KMS-11 (cell line): ENCODE results near the gene CD1E.

Experiments used
- H2AFZ ChIP-seq: fragments of 200-600 bp; sonication (generic); 2 replicates; pipeline ENCODE4 v1.6.1; 2016; ENCODE audit warnings: antibody characterized with exemption, mixed run types, low read depth
- H3K27ac ChIP-seq: fragments of 200-600 bp; sonication (generic); 2 replicates; pipeline ENCODE4 v1.6.1; 2016; ENCODE audit warnings: mild to moderate bottlenecking, mixed run types
- H3K27me3 ChIP-seq: fragments of 200-600 bp; sonication (generic); 2 replicates; pipeline ENCODE4 v1.6.1; 2017; ENCODE audit warnings: mild to moderate bottlenecking, low read depth, mixed run types, moderate library complexity; ENCODE audit not compliant: insufficient read depth
- H3K36me3 ChIP-seq: fragments of 200-600 bp; sonication (generic); 2 replicates; pipeline ENCODE4 v1.6.1; 2017; ENCODE audit warnings: mild to moderate bottlenecking, mixed run types; ENCODE audit not compliant: insufficient read depth
- H3K4me1 ChIP-seq: fragments of 200-600 bp; sonication (generic); 2 replicates; pipeline ENCODE4 v1.6.1; 2016; ENCODE audit warnings: mild to moderate bottlenecking, low read depth, mixed run types; ENCODE audit not compliant: poor library complexity, severe bottlenecking
- H3K4me2 ChIP-seq: fragments of 200-600 bp; sonication (generic); 2 replicates; pipeline ENCODE4 v1.7.0; 2016; ENCODE audit warnings: mild to moderate bottlenecking, mixed run types
- H3K4me3 ChIP-seq: fragments of 200-600 bp; sonication (generic); IDR thresholded peaks from 2 replicates; pipeline ENCODE4 v1.6.1; 2017; ENCODE audit warnings: low read depth, low read length, mixed read lengths; ENCODE audit not compliant: insufficient read depth
- H3K79me2 ChIP-seq: fragments of 200-600 bp; sonication (generic); 2 replicates; pipeline ENCODE4 v1.6.1; 2016; ENCODE audit warnings: low read depth, mixed run types; ENCODE audit not compliant: insufficient read depth
- H3K9ac ChIP-seq: fragments of 200-600 bp; sonication (generic); 2 replicates; pipeline ENCODE4 v1.6.1; 2016; ENCODE audit warnings: mild to moderate bottlenecking, mixed run types
- H4K20me1 ChIP-seq: fragments of 200-600 bp; sonication (generic); 2 replicates; pipeline ENCODE4 v1.6.1; 2016; ENCODE audit warnings: mild to moderate bottlenecking, mixed run types; ENCODE audit not compliant: insufficient read depth
- CTCF ChIP-seq: fragments of 200-600 bp; sonication (generic); conservative IDR thresholded peaks from 2 replicates; pipeline ENCODE4 v1.6.1; 2017; ENCODE audit warnings: low read depth, mild to moderate bottlenecking, antibody characterized with exemption, low read length, moderate library complexity, mixed read lengths

The CD1E gene

GRCh38 chr1:158353303-158354075 lies at the start of gene CD1E:
Gene CD1E, plus strand, starts transcription at chr1:158353894. Its CDS starts 95 bp downstream, at chr1:158353989.
- H3K36me3 ChIP-seq, result no peaks in the 10 kb centered on the region
- no peaks in the 10 kb centered on the region for H3K4me1 ChIP-seq
- H3K27me3 ChIP-seq, result no peaks in the 10 kb centered on the region
- H3K27ac ChIP-seq, result no peak within 1 kb of the TSS
- H3K4me3 ChIP-seq, result no peak within 1 kb of the TSS
- H3K9ac ChIP-seq, result no peak within 1 kb of the TSS
- no peak within 1 kb of the TSS for H2AFZ ChIP-seq
- no peak for TF ChIP-seq CTCF
- H3K4me2 ChIP-seq, result no peak within 1 kb of the TSS
- H4K20me1 ChIP-seq, result no peaks in the 10 kb centered on the region
- H3K79me2 ChIP-seq, result no peaks in the 10 kb centered on the region

GRCh38 chr1:158310623-158311022 lies 43.1 kb upstream of the CD1E start:
- H2AFZ ChIP-seq, result no peak overlapping the region
- no peaks in the 10 kb centered on the region for H3K27me3 ChIP-seq
- no peaks in the 10 kb centered on the region for H4K20me1 ChIP-seq
- H3K4me3 ChIP-seq, result no peak overlapping the region
- H3K4me2 ChIP-seq, result no peak overlapping the region
- H3K79me2 ChIP-seq, result no peaks in the 10 kb centered on the region
- no peaks in the 10 kb centered on the region for H3K4me1 ChIP-seq
- no peaks in the 10 kb centered on the region for H3K36me3 ChIP-seq
- H3K9ac ChIP-seq, result no peak overlapping the region
- TF ChIP-seq CTCF, result no peak
- H3K27ac ChIP-seq, result no peak overlapping the region

- no peak overlapping the region for H3K4me2 ChIP-seq
Measured at GRCh38 chr1:158311066-158311465, 42.6 kb upstream of the CD1E start.

GRCh38 chr1:158323866-158324265 lies 29.8 kb upstream of the CD1E start:
- H3K4me2 ChIP-seq, result no peak overlapping the region
- no peak overlapping the region for H3K9ac ChIP-seq
- no peaks in the 10 kb centered on the region for H3K36me3 ChIP-seq
- no peak overlapping the region for H3K4me3 ChIP-seq
- H3K4me1 ChIP-seq, result no peaks in the 10 kb centered on the region
- TF ChIP-seq CTCF, result no peak
- no peak overlapping the region for H3K27ac ChIP-seq
- H3K79me2 ChIP-seq, result no peaks in the 10 kb centered on the region
- H2AFZ ChIP-seq, result no peak overlapping the region
- no peaks in the 10 kb centered on the region for H4K20me1 ChIP-seq
- H3K27me3 ChIP-seq, result no peaks in the 10 kb centered on the region

More at GRCh38 chr1:158311066-158311465, 42.6 kb upstream of the CD1E start:
- Histone ChIP-seq H3K4me1 (no peaks in the 10 kb centered on the region), H3K27ac (no peak overlapping the region), H3K36me3 (no peaks in the 10 kb centered on the region), H3K4me3 (no peak overlapping the region), H3K9ac (no peak overlapping the region), H2AFZ (no peak overlapping the region), H4K20me1 (no peaks in the 10 kb centered on the region), H3K79me2 (no peaks in the 10 kb centered on the region), H3K27me3 (no peaks in the 10 kb centered on the region)
- TF ChIP-seq CTCF, result no peak
